Choroid plexus epithelial cell (primary cell): ENCODE data around the gene GAB4.

Source experiments
- DNase-seq: peaks from one replicate; pipeline ENCODE4 v3.0.0-alpha.2; 2010; ENCODE audit warnings: low read depth
- H3K4me3 ChIP-seq: 2 replicates; pipeline ENCODE4 v1.5.1; 2011; ENCODE audit warnings: low read depth, mild to moderate bottlenecking, control low read depth, low read length, moderate library complexity
- TF ChIP-seq, protein P1 (sequence below): conservative IDR thresholded peaks from 2 replicates; pipeline ENCODE4 v1.5.1; 2011; ENCODE audit warnings: low read depth, mild to moderate bottlenecking, control low read depth, inconsistent platforms, low read length, moderate library complexity

Gene GAB4

DNA sequence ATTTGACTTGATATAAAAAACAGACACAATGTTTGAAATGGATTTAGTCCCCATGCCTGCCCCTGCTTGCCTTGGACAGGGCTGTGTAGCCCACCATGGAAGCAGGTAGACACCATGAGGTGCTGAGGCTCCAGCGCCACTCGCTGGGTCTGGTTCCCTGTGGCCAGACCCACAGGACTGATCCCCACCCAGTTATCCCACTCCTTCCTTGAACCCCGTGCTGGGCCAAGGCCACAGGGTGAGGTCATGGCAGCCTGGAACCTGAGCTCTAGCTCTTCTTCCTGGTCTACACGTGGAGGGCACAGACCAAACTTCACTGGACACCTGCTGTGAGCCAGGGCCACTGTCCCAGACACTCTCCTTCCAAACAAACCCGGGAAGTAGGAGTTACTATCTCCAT, 42.5 kb downstream of the GAB4 start:
- TF ChIP-seq, protein P1, sequence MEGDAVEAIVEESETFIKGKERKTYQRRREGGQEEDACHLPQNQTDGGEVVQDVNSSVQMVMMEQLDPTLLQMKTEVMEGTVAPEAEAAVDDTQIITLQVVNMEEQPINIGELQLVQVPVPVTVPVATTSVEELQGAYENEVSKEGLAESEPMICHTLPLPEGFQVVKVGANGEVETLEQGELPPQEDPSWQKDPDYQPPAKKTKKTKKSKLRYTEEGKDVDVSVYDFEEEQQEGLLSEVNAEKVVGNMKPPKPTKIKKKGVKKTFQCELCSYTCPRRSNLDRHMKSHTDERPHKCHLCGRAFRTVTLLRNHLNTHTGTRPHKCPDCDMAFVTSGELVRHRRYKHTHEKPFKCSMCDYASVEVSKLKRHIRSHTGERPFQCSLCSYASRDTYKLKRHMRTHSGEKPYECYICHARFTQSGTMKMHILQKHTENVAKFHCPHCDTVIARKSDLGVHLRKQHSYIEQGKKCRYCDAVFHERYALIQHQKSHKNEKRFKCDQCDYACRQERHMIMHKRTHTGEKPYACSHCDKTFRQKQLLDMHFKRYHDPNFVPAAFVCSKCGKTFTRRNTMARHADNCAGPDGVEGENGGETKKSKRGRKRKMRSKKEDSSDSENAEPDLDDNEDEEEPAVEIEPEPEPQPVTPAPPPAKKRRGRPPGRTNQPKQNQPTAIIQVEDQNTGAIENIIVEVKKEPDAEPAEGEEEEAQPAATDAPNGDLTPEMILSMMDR, result no peak
- no peak overlapping the region for H3K4me3 ChIP-seq
- no peak for DNase-seq

DNA sequence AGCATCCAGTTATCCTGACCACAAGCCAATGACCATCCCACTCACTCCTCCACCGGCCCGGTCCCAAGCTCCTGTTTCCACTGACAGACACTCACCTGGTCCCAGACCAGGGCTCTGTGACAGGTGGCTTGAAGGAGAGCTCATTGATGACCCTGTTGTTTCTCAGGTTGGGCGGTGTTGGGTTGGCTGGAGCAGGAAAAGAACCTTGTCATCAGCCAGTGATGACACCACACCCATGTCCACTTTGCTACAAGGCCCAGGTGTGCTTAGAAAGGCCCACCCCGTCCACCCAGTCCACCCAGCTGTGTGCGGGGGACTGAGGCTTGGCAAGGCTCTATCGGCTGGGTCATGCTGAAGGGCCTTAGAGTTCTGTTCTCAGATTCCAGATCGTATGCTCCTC, 42.9 kb downstream of the GAB4 start:
- TF ChIP-seq, protein P1, result no peak
- no peak for DNase-seq
- no peak overlapping the region for H3K4me3 ChIP-seq

DNA sequence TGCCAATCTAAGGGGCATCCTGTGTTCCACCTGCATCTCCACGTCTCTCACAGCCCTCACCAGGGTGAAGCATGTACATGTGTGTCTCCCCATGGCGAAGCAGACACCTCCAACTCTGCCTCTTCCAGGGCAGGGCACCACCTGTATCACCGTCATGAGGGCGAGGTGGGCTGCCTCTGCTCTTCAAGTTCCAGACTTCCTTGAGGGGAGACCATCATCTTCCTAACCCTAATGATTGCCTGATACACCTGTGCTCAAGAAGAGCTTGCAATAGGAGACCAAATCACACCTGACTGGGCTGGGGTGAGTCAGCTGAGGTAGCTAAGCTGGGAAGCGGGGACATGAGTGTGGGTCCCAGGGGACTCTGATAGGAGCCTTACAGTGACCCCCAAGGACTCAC, 43.7 kb downstream of the GAB4 start:
- TF ChIP-seq, protein P1, result no peak
- no peak overlapping the region for H3K4me3 ChIP-seq
- no peak for DNase-seq

DNA sequence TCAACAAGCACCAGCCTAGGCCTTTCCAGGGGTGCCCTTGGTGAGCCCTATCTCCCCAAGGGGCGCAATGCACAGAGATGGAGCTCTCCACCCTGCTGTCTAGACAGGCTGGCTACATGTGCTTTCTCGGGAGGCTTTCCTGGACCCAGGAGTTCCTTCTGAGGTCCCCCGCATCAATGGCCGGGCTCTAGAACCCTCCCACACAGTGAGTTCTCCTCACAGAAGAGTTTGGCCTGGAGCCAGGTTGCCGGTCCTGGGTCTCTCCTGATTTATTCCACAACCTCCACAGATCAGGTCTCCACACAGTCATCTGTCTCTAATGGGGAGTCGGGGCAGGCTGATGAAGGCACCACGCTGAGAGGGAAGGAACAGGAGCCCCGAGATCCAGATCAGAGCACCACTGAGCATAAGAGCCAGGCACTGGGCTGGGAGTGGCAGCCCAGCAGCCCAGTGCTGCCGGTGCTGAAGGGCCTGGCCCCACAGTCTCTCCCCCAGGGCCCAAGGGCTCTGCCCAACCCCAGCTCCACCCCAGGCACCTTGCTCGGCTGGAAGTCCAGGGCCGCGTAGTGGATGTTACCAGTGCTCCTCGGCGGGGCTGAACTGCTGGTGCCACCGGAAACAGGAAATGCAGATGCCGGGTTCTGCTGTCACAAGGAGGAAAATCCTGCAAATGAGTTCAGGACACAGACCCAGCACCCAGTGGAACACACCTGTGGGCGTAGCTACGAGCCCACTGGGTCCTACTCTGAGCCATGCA, 44.7 kb downstream of the GAB4 start:
- H3K4me3 ChIP-seq, result no peak overlapping the region
- no peak for DNase-seq
- TF ChIP-seq, protein P1, result no peak

DNA sequence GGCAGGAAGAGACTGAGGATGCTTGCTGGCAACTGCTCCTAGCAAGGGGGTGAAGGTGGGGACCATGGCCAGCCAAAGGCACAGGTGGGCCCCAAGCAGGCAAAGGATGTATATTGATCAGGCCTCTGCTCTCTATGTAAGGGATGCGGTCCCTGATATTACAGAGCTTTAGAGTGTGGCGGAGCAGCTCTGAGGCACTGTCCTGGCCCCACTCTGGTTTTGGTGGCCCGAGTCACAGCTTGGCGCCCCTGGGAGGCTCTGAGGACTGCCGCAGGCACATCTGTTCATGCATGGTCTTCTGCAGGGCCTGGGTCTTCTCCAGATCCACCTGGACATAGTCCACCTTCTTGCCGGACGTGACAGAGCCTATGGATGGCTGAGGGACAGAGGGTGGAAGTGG, 45.5 kb downstream of the GAB4 start:
- TF ChIP-seq, protein P1, result no peak
- no peak for DNase-seq
- no peak overlapping the region for H3K4me3 ChIP-seq

DNA sequence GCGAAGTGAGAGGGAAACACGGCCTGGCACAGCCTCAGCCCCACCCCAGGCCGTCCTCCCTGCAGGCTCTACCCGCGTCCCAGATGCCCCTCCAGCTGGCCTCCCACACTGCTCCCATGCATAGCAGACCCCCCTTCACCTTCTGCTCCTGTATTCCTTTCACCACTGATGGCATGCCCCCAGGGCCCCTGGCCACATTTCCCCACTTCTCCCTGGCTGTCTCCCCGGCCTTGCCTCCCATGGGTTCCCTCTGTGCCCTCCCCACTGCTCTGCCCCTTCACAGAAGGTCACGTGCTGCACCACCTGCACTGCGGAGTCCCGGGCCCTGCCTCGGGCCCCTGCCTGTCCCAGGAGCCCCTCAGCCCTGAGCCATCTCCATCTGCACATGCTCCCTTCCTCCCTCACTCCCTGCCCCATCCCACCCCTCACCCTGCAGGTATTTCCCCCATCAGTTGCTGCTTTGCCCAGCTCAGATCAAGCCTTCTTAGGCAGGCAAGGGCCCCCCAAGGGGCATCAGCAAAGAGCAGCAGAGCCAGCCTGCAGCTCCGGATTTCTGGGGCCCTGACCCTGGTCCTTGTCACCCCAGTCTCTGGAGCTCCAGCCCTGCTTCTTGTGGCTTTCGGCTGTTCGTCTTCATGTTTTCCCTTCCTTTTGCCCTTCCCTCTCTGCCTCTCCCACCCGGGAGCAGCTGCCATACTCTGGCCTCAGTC, 46.4 kb downstream of the GAB4 start:
- DNase-seq, result no peak
- H3K4me3 ChIP-seq, result no peak overlapping the region
- TF ChIP-seq, protein P1, result no peak

DNA sequence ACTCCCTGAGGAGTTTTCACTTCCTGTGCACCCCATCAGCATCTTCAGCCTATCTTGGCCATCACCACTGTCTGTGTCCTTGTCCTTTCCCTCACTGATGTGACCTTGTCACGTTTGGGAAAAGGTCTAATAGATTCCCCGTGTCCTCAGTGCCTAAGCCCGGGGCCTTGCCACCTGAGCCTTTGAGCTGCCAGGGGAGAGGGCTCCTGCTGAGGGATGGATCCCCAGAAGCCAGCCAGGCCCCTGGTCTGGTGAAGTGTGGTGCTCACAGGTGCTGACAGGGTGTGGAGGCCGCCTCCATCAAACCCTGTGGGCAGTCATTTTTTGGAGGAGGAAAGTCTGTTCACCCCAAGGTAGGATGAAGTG, 47.2 kb downstream of the GAB4 start:
- H3K4me3 ChIP-seq, result no peak overlapping the region
- DNase-seq, result no peak
- TF ChIP-seq, protein P1, result no peak
